NCI-H526 (cell line): ENCODE data around the gene ZSWIM6.
"Not testable (repeated sequence)": the region's sequence is repeated elsewhere in the genome, so short reads cannot be mapped to it uniquely, and the experiment has no call there.

Experiments used
- DNase-seq, 2 experiments: peaks; one replicate each; lab custom pipeline; 2025; lab: John Stamatoyannopoulos, UW

ZSWIM6 gene

DNA sequence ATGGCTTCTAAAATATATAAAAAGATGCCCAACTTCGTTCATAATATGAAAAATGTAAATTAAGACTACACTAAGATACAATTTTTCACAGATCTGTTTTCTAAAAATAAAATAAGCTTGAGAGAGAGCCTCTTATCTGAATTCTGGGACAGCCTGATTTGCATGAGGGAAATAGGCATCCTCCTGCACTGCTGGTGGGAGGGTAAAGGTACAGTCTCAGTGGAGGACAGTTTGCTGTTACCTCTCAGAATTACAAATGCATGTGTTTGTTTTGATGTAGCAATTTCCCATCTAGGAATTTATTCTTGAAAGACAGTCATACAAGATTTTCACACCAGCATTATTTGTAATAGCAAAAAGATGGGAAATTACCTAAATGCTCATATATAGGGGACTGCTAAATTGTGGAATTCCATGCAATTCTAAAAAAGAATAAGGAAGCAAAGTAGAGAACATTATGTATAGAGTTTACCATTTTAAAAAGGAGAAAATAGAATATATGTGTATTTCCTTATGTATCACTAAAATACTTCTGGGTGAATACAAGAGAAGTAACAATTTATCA, 75.7 kb downstream of the ZSWIM6 start:
- DNase-seq: peak in 1 of 2 experiments; percentile 46

DNA sequence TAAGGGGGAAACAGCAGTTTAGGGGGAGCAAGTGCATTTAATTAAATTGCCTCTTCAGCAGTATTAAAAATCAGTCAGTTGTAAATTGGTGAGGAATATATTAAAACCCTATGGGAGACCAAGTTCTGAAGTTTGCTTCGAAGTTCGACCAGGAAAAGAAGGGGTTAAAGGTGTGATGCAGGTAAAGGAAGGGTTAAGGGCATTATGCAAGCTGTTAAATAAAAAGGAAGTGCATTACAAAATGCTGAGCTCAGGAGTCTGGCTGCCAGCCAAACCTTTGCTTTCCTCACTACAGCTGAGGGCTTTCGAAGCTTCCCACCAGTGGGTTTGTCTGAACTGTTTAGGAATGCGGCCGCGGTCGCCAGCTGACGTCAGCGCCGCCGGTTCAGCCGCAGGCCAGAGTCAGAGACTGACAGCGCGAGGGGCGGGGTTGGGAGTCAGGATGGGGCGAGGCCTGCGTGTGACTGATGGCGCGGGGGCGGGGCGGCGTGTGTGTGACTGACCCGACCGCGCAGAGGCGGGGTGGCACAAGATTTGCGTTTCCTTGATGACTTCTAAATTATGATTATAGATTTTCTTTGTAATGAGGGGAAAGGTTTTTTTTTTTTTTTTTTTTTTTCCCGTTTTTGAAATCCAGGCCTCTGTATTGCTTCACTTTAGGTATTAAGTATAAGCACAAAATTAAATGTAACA, 76.6 kb downstream of the ZSWIM6 start:
- DNase-seq: peak; percentile 89 to 95

DNA sequence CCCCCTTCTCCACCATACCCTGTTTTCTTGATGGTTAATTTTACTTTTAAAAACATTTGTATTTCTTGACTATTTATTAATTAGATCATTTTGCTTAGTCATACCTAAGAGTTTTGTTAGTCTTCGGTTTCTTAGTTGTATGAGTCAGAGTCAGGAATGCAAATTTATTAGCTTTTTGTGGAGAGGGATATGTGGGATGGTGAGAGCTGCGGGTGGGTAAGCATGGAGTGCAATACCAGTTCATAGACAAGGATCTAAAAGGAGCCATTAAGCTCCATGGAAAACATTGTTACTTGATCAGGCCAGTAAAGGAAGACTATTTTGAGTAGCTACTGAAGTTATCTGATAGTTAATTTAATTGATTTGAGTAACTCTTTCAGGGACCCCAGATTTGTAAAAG, 77.5 kb downstream of the ZSWIM6 start:
- DNase-seq: no peak

DNA sequence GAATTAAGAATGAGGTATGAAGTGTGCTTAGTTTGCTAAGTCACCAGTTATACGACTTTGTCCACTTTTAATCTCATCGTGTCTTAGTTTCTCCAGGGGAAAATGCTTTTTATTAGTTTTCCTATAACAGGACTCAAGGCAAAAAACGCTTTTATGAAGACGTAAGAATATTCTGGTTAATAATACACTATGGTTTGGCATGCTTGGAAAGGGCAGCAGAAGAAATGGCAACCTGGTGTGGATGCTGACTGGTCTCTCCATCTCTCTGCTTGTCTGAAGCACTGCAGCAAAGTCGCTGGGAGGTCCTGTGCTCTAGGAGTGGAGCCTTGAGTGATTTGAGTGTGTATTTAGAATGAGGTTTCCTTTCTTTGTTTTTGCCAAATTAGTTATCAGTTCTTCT, 78.8 kb downstream of the ZSWIM6 start:
- no peak for DNase-seq

DNA sequence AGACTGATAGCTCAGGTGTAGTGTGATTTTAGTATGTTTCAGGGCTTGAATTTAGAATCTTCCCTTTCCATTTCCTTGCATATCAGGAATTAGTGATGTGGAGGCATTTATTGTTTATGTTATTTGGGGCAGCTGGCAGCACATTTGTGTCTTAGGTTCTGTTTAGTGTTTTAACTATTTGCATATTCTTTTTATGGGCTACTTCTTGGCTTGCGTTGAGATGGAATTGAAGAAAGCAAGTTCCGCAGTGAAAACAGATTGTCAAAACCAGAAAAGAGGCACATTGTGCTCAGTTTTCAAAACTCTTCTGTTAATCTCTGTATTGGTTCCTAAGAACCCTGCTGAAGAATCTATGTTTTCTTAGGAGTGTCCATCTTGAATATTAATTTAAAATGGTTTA, 80.3 kb downstream of the ZSWIM6 start:
- DNase-seq: no peak

DNA sequence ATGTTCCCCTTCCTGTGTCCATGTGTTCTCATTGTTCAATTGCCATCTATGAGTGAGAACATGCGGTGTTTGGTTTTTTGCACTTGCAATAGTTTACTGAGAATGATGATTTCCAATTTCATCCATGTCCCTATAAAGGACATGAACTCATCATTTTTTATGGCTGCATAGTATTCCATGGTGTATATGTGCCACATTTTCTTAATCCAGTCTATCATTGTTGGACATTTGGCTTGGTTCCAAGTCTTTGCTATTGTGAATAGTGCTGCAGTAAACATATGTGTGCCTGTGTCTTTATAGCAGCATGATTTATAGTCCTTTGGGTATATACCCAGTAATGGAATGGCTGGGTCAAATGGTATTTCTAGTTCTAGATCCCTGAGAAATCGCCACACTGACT, 81.1 kb downstream of the ZSWIM6 start:
- DNase-seq: not testable (repeated sequence)

DNA sequence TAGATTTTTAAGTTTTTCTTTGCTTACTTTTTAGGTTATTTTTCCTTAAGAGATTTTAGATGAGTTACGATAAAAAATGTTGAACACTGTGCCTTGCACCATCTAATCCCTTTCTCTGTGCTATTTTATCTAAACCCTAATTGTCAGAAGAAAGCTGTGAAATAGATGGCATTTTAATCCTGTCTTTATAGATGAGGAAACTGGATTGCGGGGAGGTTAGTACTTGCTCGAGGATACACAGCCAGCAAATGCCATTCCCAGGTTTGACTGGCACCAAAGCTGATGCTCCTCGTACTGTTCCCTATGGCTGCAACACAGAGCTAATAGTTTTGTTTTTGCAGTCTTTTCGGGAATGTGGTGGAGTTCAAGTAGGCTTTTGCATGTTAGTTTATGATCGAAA, 82.7 kb downstream of the ZSWIM6 start:
- DNase-seq: no peak

DNA sequence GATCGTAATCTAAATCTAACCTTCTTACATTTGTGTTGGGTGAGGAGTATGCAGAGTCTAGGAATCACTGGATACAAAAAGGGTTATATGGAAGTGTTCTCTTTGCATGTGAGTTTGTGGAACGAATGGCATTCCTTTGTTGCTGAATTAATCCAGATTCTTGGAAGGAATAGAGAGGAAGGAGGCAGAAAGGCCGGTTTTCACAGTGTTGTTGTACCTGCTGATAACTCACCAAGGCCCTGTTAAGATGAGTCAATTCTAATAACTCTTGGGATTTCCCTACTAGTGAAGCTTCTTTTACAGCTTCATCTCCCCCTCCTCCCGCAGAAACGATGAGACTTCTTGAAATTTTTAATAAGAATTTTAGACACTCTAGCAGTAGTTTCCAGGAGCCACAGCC, 84.0 kb downstream of the ZSWIM6 start:
- DNase-seq: no peak

DNA sequence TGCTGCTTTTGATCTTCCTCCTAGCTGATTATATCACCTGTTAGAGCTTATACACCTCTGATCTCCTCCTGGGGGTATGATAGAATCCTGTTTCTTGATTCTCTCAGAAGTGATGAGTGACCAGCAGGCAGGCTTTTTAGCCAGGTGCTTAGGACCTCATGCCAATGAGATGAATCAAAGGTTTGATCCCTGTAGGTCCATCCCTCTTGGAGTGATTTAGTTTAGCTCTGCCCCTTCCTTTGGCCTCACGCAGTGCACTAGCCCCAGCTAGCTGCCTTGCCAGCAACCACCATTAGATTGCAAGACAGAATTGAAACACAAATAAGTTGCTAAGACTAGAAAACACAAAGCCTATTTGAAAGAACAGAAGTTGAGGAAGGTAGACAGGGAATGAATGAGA, 84.4 kb downstream of the ZSWIM6 start:
- DNase-seq: no peak

DNA sequence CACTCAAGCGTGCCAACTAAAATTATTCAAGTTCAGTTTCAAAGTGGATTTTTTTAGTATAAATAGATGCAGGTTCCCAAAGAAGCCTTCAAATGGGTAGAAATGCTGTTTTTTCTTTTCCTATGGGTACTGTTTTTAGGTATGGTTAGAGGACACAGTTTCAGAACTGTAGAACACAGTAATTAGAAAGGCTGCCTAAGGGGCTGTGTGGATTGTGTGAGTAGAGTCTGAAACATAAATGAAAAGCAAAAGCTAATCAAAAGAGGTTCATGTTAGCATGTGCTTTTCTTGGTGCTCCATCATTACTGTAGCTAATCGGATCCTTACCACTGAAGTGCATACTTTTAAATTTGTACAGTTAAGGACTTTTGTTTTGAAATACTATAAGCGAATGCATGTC, 85.3 kb downstream of the ZSWIM6 start:
- no peak for DNase-seq

DNA sequence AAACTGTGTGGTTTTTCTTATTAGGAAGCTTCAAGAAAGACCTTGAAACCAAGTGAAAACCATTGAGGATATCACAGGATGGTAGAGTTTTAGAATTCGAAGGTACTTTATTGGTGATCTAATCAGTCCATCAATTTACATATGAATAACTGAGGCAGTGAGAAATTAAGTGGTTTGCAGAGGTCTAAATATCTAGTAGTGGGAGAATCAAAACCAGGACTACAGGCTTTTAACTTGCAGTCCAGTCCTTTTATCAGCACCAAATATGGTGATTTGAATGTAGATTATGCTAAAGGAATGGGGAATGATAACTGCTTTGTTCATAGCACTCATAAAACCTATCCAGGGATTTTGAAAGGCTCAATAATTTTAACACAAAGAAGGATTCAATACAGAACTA, 85.8 kb downstream of the ZSWIM6 start:
- no peak for DNase-seq

DNA sequence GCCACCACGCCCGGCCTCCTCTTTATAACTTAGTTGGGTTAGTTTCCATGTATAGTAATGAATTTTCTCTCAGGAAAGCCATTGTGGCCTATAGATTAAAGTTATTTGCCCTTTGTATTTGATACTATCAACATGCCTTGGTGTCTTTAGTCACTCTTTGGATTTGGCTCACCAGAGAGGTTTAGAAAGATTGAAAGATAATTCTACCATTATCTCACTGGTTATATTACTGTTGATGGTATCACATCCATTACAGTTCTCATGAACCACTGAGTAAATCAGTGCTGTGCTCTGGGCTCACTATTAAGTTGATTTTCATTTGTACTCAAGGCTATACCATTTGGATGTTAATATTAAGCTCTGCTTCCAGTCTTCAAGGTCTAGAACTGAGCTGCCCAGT, 87.0 kb downstream of the ZSWIM6 start:
- no peak for DNase-seq

DNA sequence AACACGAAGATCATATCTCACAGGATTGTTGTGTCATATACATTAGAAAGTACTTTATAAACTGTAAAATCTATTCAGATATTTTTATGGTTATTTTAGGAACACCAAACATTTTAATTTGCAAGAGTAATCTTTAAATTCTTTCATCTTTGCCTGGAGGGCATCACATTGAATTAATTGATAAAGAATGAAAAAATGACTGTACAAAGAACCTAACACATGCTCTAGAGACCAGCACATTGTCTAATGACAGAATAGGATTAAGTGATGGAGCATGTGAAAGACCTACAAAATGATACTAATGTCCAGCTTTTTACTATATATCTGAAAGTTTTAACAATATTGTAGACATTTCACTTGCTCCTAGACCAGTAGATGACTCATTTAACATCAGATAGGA, 88.0 kb downstream of the ZSWIM6 start:
- DNase-seq: no peak

DNA sequence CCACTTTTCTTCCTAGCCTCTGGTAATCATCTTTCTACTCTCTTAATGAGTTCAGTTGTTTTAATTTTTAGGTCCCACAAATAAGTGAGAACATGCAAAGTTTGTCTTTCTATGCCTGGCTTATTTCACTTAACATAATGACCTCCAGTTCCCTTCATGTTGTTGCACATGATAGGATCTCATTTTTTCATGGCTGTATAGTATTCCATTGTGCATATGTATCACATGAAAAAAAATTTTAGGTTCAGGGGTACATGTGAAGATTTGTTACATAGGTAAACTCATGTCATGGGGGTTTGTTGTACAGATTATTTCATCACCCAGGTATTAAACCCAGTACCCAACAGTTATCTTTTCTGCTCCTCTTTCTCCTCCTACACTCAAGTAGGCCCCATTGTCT, 89.2 kb downstream of the ZSWIM6 start:
- DNase-seq: not testable (repeated sequence)

DNA sequence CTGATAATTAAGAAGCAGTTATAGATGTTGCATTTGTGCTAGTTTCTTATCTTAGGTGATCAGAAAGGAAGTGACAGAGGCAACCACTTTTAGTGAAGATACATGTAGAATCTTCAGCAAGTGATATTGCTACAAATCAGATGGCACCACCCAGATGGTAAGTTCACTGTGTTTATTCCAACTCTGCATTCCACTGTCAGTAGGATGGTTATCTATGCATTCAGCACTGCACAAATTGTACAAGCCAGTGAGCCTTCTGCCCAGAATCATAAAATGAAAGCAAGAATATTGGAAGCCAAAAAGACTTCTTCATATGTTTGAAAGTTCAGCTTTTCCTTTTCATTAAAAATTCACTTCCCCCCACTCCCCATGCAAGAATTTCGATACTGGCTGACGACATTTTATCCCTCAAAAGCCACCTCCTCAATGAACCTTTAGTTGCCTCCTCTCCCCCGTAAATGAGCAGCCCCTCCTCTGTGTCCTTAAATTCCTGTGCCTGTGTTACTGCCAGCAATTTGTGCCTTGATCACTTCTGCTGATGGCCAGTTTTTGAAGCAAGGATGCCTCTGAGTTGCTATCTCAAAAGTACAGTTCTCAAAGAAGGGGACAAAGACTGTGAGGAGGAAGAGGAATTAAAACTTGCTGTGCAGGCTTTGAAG, 91.6 kb downstream of the ZSWIM6 start:
- no peak for DNase-seq

DNA sequence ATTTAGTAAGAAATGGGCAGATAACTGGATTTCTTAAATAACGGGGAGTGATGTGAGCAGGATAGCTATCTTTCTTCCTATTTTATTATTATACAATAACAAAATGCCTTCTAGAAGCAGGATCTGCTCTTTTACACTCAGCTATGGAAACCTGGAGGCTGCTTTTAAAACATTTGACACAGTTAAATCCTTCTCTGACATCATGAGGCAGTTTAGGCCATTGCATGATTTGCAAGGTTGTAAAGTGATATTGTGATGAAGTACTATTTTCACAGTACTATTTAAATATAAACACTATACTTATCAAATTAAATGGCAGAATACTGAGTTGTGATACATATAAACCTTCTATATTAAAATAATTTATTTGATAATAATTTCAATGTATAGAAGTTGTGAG, 93.9 kb downstream of the ZSWIM6 start:
- DNase-seq: no peak

DNA sequence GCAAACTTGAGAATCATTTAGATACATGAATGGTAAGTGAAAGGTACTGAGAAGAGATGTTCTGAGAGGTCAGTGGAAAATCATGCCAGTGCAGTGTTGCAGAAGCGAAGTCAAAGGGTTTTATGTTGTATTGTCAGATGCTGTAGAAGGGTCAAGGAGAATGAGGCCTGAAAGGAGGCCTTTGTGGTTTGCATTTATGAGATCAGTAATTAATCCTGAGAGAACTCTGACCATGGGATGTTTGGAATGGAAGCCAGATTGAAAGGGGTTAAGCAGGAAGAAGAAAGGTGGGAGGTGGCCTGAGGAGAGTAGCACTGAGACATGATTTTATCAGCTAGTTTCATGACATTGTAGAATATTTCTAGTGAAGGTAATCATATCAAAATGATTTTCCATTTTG, 97.8 kb downstream of the ZSWIM6 start:
- no peak for DNase-seq

DNA sequence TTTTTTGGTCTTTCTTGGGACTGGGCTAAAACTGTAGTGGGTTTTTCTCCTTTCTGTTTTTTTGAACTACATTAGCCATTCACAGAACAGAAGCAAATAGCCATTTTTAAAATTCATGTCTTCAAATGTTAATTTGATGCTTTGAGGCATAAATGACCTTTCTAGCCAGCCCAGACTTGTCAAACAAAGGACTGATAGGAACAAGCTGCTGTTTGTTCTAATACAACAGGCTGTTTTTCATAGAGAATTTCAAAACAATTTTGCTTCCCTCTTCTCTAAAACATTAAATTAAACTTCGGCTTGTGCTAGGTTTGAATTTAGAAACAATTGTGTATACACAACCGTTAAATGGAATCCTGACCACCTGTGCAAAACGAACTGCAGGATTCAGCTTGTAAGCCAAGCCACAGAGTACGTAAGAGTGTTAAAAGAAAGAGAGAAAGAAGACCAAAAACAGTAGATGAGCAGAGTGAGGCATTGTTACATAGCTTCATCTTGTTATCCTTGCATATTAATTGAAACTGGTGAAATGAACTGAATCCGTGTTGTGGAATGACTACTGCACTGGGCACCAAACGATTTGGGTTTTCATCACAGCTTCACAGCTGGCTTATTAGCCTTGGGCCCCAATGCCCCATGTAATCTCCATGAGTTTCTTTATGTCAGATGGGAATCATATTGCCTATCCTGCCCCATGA, 100.0 kb downstream of the ZSWIM6 start:
- no peak for DNase-seq

DNA sequence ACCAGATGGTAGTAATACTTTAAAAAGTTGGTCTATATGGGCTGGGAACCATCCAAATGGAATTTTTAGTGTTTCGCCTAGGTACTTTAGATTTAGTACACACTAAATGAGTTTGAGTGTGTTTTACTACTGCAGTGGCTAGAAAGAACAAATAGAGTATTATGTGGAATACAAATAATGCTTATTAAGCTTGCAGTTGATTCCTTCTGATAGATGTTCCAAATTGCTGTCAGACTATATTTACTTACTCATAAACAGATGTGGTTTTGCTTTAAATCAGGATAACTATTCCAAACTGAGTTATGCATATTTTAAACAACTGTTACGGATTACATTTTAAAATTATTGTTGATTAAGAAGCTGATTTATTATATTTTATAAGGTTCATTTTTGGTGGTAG, 103.3 kb downstream of the ZSWIM6 start:
- DNase-seq: no peak

DNA sequence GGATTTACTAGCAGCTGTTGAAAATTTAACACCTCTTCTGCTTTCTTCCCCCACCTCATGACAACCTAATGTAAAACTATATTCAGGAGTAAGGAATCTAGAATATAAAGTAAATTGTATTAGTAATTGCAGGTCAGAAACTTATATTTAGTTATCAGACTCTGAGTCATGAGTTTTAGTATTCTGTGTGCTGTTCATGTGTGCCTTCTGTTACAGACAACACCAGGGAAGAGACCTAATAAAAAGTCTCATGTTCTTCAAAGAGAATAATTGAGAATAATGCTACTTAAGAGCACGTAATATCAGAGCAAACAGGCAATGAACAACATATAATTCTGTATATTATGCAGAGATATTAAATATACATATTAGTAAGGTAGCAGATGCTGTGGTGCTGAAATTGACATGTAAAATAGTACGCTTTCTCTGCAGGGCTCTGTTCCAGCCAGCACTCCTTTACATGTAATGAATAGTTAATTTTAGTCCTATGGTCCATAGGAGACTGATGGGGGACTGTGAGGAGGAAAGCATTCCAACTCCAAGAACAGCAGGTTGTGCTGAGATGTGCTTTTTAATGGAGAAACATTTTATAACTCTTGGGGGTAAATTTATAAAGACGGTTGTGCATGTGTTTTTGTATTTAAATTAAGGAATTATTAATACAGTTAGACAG, 106.4 kb downstream of the ZSWIM6 start:
- DNase-seq: peak in 1 of 2 experiments; percentile 31

DNA sequence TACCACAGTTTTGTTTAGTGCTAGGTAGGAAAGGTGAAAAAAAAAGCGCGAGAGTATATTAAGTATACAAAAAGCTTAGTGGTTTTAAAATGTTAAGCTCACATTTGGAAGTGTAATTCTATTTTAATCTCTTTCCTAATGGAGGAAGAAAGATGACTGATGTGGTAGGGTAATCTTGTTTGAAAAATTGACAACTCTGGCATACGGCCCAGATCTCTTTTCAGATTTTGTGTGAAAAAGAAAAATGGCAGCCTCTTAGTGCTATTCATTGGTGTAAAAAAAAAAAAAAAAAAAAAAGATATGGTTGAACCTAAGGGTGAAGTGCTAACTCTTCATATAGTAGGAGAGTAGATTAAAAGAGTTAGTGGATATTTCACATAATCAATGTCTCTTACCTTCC, 108.0 kb downstream of the ZSWIM6 start:
- DNase-seq: no peak

DNA sequence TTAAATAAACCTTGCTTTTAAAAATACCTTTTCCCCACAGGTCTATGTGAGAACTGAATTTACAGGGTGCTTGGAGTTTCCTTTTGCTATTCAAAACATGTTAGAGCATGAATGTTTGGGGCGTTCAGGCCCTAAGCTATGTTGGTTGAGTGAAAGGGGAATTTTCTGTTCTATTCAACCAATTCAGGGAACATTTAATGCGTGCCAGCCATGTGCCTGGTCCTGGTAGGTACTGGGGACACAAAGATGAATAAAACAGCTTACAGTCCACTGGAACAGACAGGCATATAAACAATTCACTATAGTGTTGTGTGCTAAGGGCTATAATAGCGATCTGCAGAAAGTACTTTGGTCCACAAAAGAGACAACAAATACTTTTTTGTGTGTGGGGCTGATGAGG, 108.5 kb downstream of the ZSWIM6 start:
- no peak for DNase-seq

DNA sequence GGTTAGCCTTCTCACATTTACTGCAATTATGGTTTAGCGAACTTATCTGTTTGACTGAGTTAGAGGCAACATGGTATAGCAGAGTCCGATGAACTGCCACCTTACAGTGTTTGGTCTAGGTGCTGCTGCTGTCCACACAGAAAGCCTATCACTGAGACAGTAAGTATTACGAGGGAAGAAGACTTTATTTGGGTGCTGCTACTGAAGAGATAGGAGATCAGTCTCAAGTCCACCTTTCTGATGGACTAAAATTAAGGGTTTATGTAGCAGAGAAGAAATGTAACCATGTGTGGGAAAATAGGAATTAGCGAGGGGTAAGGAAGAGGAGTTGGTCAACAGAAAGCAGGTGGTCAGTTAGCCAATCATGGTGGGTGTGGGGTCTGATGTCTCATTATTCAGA, 109.7 kb downstream of the ZSWIM6 start:
- no peak for DNase-seq
